Measurements from ENCODE around the gene PODXL2. TPM values are rescaled to one million over a fixed set of nuclear protein-coding genes. Genes with fewer than 3 reads are reported as not detected.
"Not testable (repeated sequence)": the region's sequence is repeated elsewhere in the genome, so short reads cannot be mapped to it uniquely, and the experiment has no call there.

The PODXL2 gene
- total RNA-seq, 1 donor from 2014 or later, result 10.3 TPM

DNA sequence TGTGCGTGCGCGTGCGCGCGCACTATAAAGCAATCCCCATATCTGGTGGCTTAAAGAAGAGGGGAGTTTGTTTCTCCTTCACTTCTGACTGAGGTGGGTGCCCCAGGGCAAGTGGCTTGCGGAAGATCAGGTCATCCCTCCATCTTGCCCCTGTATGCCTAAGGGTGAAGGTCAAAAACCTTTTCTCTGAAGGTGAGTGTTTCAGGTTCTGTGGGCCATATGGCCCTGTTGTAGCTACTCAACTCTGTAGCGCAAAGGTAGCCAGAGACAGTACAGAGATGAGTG, 49.3 kb downstream of the PODXL2 start:
- no peak overlapping the region for H3K4me3 Mint-ChIP-seq
- intact Hi-C loops (cut with micrococcal nuclease), result loop anchor here (10.0 kb wide), 2 partner anchors 447 to 1763 kb away; partner anchors contain the start of gene RUVBL1
- H3K9me3 Mint-ChIP-seq, result no peaks in the 10 kb centered on the region
- H3K36me3 Mint-ChIP-seq (ENCODE audit: low read depth), result peaks cover 2% of the 10 kb centered on the region
- no peak for DNase-seq (ENCODE audit: low spot score)
- no peaks in the 10 kb centered on the region for H3K27me3 Mint-ChIP-seq (ENCODE audit: insufficient read depth)
- H3K4me1 Mint-ChIP-seq (ENCODE audit: low read depth), result peaks cover 9% of the 10 kb centered on the region
- no peak overlapping the region for H3K27ac Mint-ChIP-seq

DNA sequence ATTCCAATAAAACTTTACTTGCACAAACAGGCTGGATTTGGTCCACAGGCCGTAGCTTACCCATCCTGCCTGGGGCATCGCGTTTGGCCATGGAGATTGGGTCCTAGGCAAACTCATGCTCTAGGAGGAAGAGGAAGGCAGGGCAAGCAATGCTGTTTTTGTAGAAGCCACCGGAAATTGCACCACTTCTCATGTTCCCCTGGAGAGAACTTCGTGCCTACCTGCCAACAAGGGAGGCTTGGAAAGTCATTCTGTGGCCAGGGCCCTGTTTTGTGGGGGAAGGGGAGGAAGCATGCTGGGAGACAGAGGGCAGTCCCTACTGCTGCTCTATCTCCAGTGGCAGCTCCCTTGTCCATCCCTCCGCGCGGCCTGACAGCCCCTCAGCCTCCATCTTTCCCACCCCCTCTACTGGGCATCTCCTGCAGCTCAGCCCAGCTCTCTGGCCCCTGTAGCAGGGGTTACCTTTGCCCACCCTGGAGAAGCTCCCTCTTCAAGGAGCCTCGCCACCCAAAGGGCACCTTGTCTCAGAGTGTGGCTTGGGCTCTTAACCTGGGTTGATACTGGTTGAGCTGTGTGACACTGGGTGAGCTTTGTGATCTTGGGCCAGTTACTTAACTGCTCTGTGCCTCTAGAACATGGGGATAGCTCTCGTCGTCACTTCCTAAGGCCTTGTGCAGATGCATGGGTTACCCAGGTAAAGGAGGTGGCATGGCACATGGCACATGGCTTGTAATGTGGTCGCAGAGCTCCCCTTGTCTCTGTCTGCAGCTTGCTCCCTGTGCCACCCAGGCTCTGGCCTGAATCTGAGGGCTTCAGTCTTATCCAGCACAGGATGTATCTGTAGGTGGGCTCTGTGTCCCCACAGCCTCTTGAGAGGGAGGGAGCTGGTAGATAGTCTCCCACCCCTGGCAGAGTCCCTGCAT, 49.9 kb downstream of the PODXL2 start:
- H3K27ac Mint-ChIP-seq, result no peak overlapping the region
- intact Hi-C loops (cut with micrococcal nuclease), result loop anchor here (10.0 kb wide), 2 partner anchors 446 to 1764 kb away; partner anchors contain the start of gene RUVBL1
- H3K27me3 Mint-ChIP-seq (ENCODE audit: insufficient read depth), result no peaks in the 10 kb centered on the region
- H3K9me3 Mint-ChIP-seq, result no peaks in the 10 kb centered on the region
- no peak for DNase-seq (ENCODE audit: low spot score)
- H3K36me3 Mint-ChIP-seq (ENCODE audit: low read depth), result peaks cover 2% of the 10 kb centered on the region
- no peak overlapping the region for H3K4me3 Mint-ChIP-seq
- H3K4me1 Mint-ChIP-seq (ENCODE audit: low read depth), result peaks cover 8% of the 10 kb centered on the region

DNA sequence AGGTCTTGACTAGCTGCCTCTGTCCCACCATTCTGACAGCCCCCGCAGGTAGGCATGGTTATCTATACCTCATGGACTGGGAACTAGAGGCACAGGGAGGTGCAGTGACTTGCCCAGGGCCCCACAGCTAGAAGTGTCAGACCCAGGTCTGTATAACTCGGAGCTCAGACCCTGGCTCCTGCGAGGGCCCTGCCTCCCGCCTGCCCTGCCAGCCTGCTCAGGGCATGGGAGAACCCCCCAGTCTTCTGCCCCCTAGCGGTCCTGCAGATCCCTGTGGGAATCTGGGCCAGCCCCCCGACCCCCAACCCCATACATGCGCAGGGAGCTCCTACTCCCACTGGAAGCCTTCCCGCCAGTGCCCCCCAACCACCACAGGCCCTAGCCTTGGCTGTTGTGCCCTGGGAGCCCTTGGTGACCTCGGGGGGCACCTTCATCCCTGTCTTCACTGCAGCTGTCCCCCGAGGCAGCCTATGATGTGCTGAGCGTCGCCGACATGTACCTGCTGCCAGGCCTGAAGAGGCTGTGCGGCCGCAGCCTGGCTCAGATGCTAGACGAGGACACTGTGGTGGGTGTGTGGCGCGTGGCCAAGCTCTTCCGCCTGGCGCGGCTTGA, 50.7 kb downstream of the PODXL2 start:
- Mint-ChIP-seq H3K27ac (no peak overlapping the region), H3K4me1 (ENCODE audit: low read depth) (peaks cover 6% of the 10 kb centered on the region), H3K9me3 (no peaks in the 10 kb centered on the region), H3K27me3 (ENCODE audit: insufficient read depth) (no peaks in the 10 kb centered on the region), H3K36me3 (ENCODE audit: low read depth) (peaks cover 2% of the 10 kb centered on the region), H3K4me3 (no peak overlapping the region)
- intact Hi-C loops (cut with micrococcal nuclease), result loop anchor here (10.0 kb wide), 2 partner anchors 445 to 1765 kb away; partner anchors contain the start of gene RUVBL1
- DNase-seq (ENCODE audit: low spot score), result no peak

DNA sequence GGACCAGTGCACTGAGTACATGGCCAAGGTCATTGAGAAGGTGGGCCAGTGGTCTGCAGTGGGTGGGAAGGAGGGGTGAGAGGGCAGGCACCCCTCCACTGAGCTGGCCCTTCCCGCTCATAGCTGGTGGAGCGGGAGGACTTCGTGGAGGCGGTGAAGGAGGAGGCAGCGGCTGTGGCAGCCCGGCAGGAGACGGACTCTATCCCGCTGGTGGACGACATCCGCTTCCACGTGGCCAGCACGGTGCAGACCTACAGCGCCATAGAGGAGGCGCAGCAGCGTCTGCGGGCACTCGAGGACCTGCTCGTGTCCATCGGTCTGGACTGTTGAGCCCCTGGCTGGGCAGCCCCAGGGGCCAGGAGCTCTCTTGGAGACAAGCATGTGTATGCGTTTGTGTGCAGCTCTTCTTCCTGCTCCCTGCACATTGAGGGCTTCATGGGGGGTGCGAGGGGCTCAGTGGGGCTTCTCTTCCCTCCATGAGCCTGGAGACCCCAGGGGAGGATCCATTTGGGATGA, 51.2 kb downstream of the PODXL2 start:
- no peak overlapping the region for H3K4me3 Mint-ChIP-seq
- peaks cover 6% of the 10 kb centered on the region for H3K4me1 Mint-ChIP-seq (ENCODE audit: low read depth)
- no peak overlapping the region for H3K27ac Mint-ChIP-seq
- H3K36me3 Mint-ChIP-seq (ENCODE audit: low read depth), result peaks cover 2% of the 10 kb centered on the region
- intact Hi-C loops (cut with micrococcal nuclease), result no loop called here
- DNase-seq (ENCODE audit: low spot score), result no peak
- no peaks in the 10 kb centered on the region for H3K27me3 Mint-ChIP-seq (ENCODE audit: insufficient read depth)
- H3K9me3 Mint-ChIP-seq, result no peaks in the 10 kb centered on the region

DNA sequence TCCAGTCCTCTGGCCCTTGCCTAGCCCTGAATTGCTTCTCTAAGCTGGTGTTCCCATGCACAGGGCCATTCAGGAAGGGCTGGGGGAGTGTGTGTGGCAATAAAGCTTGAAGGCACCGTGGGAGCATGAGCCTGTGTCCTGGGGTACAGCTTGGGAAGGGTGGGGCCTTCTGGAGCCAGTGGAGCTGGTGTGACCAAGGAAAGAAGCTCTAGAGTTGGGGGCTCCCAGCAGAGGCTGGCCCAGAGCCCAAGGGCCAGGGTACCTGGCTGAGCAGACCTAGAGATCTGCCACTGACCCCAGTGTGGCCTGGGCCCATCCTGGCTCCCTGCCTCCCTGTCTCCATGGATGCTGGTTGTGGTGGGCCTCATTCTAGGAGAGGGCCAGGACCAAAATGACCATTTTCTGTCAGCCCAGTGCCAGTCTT, 51.8 kb downstream of the PODXL2 start:
- no peaks in the 10 kb centered on the region for H3K27me3 Mint-ChIP-seq (ENCODE audit: insufficient read depth)
- H3K27ac Mint-ChIP-seq, result no peak overlapping the region
- intact Hi-C loops (cut with micrococcal nuclease), result no loop called here
- no peak overlapping the region for H3K4me3 Mint-ChIP-seq
- no peak for DNase-seq (ENCODE audit: low spot score)
- H3K4me1 Mint-ChIP-seq (ENCODE audit: low read depth), result peaks cover 6% of the 10 kb centered on the region
- no peaks in the 10 kb centered on the region for H3K9me3 Mint-ChIP-seq
- peaks cover 2% of the 10 kb centered on the region for H3K36me3 Mint-ChIP-seq (ENCODE audit: low read depth)

DNA sequence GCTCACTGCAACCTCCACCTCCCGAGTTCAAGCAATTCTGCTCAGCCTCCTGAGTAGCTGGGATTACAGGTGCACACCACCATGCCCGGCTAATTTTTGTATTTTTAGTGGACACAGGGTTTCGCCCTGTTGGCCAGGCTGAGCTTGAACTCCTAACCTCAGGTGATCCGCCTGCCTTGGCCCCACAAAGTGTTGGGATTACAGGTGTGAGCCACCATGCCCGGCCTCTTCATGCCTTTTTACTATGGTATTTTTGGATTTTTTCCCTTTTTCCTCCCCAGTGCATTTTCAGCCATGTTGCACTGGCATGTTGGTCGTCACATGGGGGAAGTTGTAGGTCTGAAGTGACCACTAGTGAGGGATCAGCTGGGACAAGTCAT, 53.2 kb downstream of the PODXL2 start:
- DNase-seq (ENCODE audit: low spot score); H3K4me1 Mint-ChIP-seq (ENCODE audit: low read depth); H3K27ac Mint-ChIP-seq; intact Hi-C loops (cut with micrococcal nuclease); H3K36me3 Mint-ChIP-seq (ENCODE audit: low read depth); H3K9me3 Mint-ChIP-seq; H3K27me3 Mint-ChIP-seq (ENCODE audit: insufficient read depth); H3K4me3 Mint-ChIP-seq: not testable (repeated sequence)

DNA sequence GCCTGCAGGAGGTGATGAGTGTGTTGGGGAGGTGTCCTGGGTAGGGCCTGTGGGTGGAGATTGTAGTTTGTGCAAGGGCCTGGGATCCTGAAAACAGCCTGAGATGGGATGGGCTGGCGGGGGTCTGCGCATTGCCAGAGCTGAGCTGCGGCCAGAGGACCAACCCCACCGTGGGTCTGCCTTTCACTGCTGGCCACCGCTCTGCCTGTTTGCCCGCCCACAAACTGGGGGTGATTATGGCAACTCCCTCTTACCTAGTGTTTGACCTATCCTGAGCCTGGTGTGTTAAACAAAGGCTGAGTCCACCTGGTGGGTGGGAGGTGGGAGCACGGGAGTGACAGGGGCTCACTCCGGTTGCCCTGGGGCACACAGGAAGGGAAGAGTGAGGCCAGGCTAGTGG, 53.6 kb downstream of the PODXL2 start:
- no peak for DNase-seq (ENCODE audit: low spot score)
- Mint-ChIP-seq H3K27me3 (ENCODE audit: insufficient read depth) (no peaks in the 10 kb centered on the region), H3K4me1 (ENCODE audit: low read depth) (peaks cover 6% of the 10 kb centered on the region), H3K4me3 (no peak overlapping the region), H3K27ac (no peak overlapping the region), H3K36me3 (ENCODE audit: low read depth) (no peaks in the 10 kb centered on the region), H3K9me3 (no peaks in the 10 kb centered on the region)
- intact Hi-C loops (cut with micrococcal nuclease), result no loop called here

DNA sequence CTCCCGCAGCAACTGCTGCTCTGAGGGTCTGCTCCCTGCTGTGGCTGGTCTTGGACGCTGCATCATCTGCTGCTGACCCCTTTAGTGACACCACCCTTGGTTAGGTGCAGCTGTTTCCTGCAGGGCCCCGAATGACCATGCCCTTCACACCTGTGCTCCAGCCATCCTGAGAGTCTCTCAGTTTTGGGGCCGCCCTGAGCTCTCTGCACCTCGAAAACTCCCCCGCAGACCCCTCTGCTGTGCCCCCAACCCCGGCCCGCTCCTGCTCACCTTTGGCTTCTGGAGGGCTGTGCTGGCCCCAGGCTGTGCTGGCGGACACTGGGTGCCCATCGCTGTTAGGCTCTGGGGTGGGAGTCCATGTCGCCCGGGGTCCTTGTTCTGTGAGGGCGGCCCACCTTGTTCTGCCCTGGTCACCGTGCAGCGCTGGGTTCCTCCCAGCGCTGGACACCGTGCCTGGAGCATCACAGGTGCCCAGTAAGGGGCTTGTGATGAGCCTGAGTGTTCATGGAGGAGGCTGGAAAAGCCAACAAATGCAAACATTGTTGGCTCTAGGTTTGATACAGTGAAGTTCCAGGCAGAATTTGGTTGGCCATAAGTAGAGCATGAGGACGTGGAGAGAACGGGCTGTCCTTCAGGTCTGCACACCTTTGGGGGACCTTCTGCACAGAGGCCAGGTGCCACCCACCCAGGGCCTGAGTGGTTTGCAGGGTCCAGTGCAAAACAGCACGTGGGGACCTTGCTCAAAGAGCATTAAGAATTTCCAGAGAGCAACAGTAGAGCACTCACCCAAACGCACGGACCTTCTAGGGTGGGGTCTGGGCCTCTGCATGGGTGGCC, 56.1 kb downstream of the PODXL2 start:
- peaks cover 6% of the 10 kb centered on the region for H3K4me1 Mint-ChIP-seq (ENCODE audit: low read depth)
- H3K9me3 Mint-ChIP-seq, result no peaks in the 10 kb centered on the region
- intact Hi-C loops (cut with micrococcal nuclease), result no loop called here
- H3K27ac Mint-ChIP-seq, result no peak overlapping the region
- no peak overlapping the region for H3K4me3 Mint-ChIP-seq
- no peaks in the 10 kb centered on the region for H3K36me3 Mint-ChIP-seq (ENCODE audit: low read depth)
- DNase-seq (ENCODE audit: low spot score), result no peak
- no peaks in the 10 kb centered on the region for H3K27me3 Mint-ChIP-seq (ENCODE audit: insufficient read depth)

DNA sequence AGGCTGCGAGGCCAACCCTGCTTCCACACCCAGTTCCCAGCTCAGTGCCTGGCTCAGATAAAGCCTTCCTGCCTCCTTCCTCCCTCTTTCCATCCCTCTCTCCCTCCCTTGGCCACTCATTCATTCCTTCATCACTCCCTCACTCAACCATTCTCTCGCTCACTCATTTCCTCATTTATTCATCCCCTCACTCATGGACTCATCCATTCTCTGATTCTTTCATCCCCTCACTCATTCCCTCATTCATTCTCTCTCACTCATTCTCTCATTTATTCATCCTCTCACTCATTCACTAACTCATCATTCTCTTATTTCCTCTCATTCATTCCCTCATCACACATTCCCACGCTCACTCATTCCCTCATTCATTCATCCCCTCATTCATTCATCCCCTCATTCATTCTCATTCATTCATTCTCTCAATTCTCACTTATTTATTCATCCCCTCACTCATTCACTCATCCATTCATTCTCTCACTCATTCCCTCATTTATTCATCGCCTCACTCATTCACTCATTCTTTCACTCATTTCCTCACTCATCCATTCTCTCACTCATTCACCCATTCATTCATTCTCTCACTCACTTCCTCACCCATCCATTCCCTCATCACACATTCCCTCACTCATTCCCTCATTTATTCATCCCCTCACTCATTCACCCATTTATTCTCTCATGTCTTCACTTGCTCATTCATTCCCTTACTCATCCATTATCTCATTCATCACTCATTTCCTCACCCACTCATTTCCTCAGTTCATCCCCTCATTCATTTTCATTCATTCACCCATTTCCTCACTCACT, 56.9 kb downstream of the PODXL2 start:
- Mint-ChIP-seq H3K36me3 (ENCODE audit: low read depth) (no peaks in the 10 kb centered on the region), H3K27ac (no peak overlapping the region), H3K27me3 (ENCODE audit: insufficient read depth) (no peaks in the 10 kb centered on the region), H3K9me3 (no peaks in the 10 kb centered on the region), H3K4me1 (ENCODE audit: low read depth) (peaks cover 6% of the 10 kb centered on the region), H3K4me3 (no peak overlapping the region)
- intact Hi-C loops (cut with micrococcal nuclease), result no loop called here
- DNase-seq (ENCODE audit: low spot score), result no peak

DNA sequence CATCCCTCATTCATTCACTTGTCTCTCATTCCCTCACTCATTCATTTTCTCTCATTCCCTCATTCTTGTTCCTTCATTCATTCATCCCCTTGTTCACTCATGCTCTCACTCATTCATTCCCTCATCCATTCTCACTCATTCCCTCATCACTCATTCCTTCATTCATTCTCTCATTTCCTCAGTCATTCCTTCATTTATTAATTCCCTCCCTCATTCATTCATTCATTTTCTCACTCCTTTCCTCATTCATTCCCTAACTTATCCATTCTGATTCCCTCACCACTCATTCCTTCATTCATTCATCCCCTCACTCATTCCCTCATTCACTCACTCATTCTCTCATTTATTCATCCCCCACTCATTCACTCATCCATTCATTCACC, 57.5 kb downstream of the PODXL2 start:
- Mint-ChIP-seq H3K27me3 (ENCODE audit: insufficient read depth) (no peaks in the 10 kb centered on the region), H3K9me3 (no peaks in the 10 kb centered on the region), H3K36me3 (ENCODE audit: low read depth) (no peaks in the 10 kb centered on the region), H3K27ac (no peak overlapping the region), H3K4me1 (ENCODE audit: low read depth) (peaks cover 6% of the 10 kb centered on the region), H3K4me3 (no peak overlapping the region)
- intact Hi-C loops (cut with micrococcal nuclease), result no loop called here
- no peak for DNase-seq (ENCODE audit: low spot score)

DNA sequence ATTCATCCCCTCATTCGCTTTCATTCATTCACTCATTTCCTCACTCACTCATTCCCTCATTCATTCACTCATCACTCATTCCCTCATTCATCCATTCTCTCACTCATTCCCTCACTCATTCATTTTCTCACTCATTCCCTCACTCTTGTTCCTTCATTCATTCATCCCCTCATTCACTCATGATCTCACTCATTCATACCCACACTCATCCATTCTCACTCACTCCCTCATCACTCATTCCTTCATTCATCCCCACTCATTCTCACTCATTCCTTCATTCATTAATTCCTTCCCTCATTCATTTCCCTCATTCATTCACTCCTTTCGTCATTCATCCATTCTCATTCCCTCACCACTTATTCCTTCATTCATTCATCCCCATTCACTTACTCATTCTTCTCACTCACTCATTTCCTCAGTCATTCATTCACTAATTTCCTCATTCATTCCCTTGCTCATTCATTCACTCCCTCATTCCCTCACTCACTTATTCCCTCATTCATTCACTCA, 58.3 kb downstream of the PODXL2 start:
- intact Hi-C loops (cut with micrococcal nuclease), result no loop called here
- DNase-seq (ENCODE audit: low spot score), result no peak
- Mint-ChIP-seq H3K4me1 (ENCODE audit: low read depth) (peaks cover 6% of the 10 kb centered on the region), H3K27me3 (ENCODE audit: insufficient read depth) (no peaks in the 10 kb centered on the region), H3K9me3 (no peaks in the 10 kb centered on the region), H3K36me3 (ENCODE audit: low read depth) (no peaks in the 10 kb centered on the region), H3K27ac (no peak overlapping the region), H3K4me3 (no peak overlapping the region)

DNA sequence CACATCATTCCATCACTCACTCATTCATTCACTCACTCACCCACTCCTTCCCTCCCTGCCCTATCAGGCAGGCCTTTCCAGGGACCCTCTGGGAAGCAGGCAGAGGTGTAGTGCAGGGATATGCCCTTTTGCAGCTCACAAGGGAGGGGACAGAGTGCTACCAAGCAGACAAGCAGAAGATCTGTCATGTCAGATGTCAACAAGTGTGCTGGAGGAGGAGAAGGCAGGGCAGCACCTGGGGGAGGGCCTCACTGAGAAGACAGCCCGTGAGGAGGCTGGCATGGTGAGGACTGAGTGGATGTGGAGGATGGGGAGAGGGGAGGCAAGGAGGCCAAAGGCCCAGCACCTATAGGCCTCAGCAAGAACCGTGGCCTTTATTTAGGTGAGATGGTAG, 59.0 kb downstream of the PODXL2 start:
- Mint-ChIP-seq H3K36me3 (ENCODE audit: low read depth) (no peaks in the 10 kb centered on the region), H3K4me3 (no peak overlapping the region), H3K9me3 (no peaks in the 10 kb centered on the region), H3K4me1 (ENCODE audit: low read depth) (peaks cover 6% of the 10 kb centered on the region), H3K27ac (no peak overlapping the region), H3K27me3 (ENCODE audit: insufficient read depth) (no peaks in the 10 kb centered on the region)
- intact Hi-C loops (cut with micrococcal nuclease), result no loop called here
- DNase-seq (ENCODE audit: low spot score), result no peak
